ENCODE measurements around the gene PLEKHA8.
A peak's percentile ranks its signal among the peaks of the same experiment; 100 is the strongest.

Gene PLEKHA8

GRCh38 chr7:30140456-30140855 lies 112.2 kb downstream of the PLEKHA8 start:
- Histone ChIP-seq H3K9me3 (ENCODE audit: control insufficient read depth, low read length) (no peaks in the 10 kb centered on the region), H3K4me1 (ENCODE audit: control insufficient read depth, insufficient read depth, low read length) (peaks cover 31% of the 10 kb centered on the region), H3K9ac (ENCODE audit: low read length) (no peak overlapping the region), H3K36me3 (ENCODE audit: control insufficient read depth, insufficient read depth, low read length) (no peaks in the 10 kb centered on the region), H3K27me3 (ENCODE audit: control insufficient read depth, insufficient read depth, low read length) (no peaks in the 10 kb centered on the region), H3K4me3 (ENCODE audit: low read length) (no peak overlapping the region)

DNA sequence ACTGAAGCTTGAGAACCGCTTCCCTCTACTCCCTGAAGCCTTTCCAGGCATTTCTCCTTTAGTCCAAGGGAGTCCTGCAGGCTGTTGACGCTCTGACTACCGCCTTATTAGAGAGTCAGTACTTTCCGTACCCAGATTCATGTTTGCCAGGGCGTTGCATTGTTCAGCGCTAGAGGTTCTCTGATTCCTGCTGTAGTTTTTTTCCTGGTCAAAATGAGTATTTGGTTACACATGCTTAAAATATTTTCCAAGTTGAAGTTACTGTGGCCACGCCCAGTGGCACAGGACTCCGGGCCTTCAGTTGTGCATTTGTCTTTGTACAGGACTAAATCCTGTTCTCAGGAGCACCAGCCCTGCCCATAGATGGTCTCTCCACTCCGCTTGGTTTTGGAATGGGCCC lies 114.5 kb downstream of the PLEKHA8 start:
- Histone ChIP-seq H3K4me3 (ENCODE audit: low read length) (no peak overlapping the region), H3K9me3 (ENCODE audit: control insufficient read depth, low read length) (no peaks in the 10 kb centered on the region), H3K4me1 (ENCODE audit: control insufficient read depth, insufficient read depth, low read length) (peaks cover 25% of the 10 kb centered on the region), H3K27me3 (ENCODE audit: control insufficient read depth, insufficient read depth, low read length) (no peaks in the 10 kb centered on the region), H3K36me3 (ENCODE audit: control insufficient read depth, insufficient read depth, low read length) (no peaks in the 10 kb centered on the region), H3K9ac (ENCODE audit: low read length) (peak overlapping the region; percentile 16)

DNA sequence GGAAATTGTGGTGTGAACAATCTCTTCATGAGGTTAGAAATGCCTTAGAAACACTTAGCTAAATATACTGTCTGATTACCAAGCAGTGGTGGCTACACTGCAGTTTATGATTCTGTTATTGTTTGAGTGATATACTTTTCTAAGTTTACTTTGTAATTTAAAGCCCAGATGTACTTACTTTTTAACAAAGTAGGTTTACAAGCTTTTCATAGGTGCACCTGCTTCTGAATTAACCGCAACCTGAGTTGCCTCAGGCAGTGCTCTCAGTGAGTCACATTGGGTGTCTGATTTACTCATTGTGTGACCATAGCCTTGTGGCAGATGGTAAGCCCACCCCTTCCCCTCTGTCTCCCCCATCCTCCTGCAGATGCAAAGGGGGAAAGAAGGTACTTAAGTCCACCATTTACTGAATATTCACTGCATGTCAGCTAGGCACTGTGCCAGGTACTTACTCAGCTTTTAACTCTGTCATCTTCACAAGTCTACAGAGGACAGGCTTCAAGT lies 115.6 kb downstream of the PLEKHA8 start:
- H3K27me3 ChIP-seq (ENCODE audit: control insufficient read depth, insufficient read depth, low read length) = no peaks in the 10 kb centered on the region
- H3K4me3 ChIP-seq (ENCODE audit: low read length) = no peak overlapping the region
- no peaks in the 10 kb centered on the region for H3K9me3 ChIP-seq (ENCODE audit: control insufficient read depth, low read length)
- no peaks in the 10 kb centered on the region for H3K36me3 ChIP-seq (ENCODE audit: control insufficient read depth, insufficient read depth, low read length)
- H3K9ac ChIP-seq (ENCODE audit: low read length) = no peak overlapping the region
- peaks cover 25% of the 10 kb centered on the region for H3K4me1 ChIP-seq (ENCODE audit: control insufficient read depth, insufficient read depth, low read length)

- no peaks in the 10 kb centered on the region for H3K36me3 ChIP-seq (ENCODE audit: control insufficient read depth, insufficient read depth, low read length)
- H3K27me3 ChIP-seq (ENCODE audit: control insufficient read depth, insufficient read depth, low read length) = no peaks in the 10 kb centered on the region
- H3K9ac ChIP-seq (ENCODE audit: low read length) = no peak overlapping the region
- no peaks in the 10 kb centered on the region for H3K9me3 ChIP-seq (ENCODE audit: control insufficient read depth, low read length)
- H3K4me3 ChIP-seq (ENCODE audit: low read length) = no peak overlapping the region
- peaks cover 35% of the 10 kb centered on the region for H3K4me1 ChIP-seq (ENCODE audit: control insufficient read depth, insufficient read depth, low read length)
Measured at GRCh38 chr7:30144657-30145306, 116.6 kb downstream of the PLEKHA8 start.

DNA sequence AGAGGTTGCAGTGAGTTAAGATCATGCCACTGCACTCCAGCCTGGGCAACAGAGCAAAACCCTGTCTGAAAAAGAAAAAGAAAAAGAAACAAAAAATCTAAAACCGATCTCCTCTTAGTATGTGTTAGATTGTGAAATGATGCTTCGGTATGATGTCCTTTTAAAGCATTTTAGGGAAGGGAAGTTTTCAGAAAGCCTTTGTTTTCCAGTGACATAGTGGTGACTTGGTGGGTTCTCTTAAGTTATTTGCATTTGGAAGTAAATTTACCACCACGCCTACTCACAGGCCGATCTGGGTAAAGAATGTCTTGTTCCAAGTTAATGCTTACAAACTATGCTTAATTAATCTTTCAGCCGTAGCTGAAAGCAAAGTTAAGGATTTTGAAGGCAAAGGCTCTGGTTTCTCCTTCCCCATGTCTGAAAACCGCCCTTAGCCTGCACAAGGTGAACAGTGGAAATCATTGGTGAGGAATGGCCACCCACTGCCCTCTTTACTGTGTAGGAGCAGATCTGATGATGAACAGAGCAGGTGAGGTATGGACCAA lies 117.3 kb downstream of the PLEKHA8 start:
- Histone ChIP-seq H3K9me3 (ENCODE audit: control insufficient read depth, low read length) (no peaks in the 10 kb centered on the region), H3K36me3 (ENCODE audit: control insufficient read depth, insufficient read depth, low read length) (no peaks in the 10 kb centered on the region), H3K9ac (ENCODE audit: low read length) (no peak overlapping the region), H3K4me1 (ENCODE audit: control insufficient read depth, insufficient read depth, low read length) (peaks cover 35% of the 10 kb centered on the region), H3K27me3 (ENCODE audit: control insufficient read depth, insufficient read depth, low read length) (no peaks in the 10 kb centered on the region), H3K4me3 (ENCODE audit: low read length) (no peak overlapping the region)

DNA sequence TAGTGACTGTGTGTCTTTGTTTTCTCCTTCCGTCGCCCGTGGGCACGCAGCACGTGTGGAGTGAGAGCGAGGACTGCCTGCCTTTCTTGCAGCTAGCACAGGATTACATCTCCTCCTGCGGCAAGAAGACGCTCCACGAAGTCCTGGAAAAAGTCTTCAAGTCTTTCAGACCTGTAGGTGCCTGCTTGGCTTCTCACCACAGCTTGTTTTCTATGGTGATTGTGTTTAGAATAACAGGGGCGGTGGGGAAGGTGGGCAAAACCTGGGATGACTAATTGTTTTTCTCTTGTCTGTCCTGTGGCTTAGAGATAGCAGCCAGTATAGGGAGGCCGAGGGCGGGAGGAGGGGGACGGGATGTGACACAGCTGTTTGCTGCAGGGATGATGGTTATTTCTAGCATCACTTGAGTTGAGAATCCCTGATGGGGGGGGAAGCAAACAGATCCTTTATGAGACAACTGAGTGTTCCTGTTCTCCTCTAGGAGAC lies 118.0 kb downstream of the PLEKHA8 start:
- Histone ChIP-seq H3K9ac (ENCODE audit: low read length) (no peak overlapping the region), H3K4me1 (ENCODE audit: control insufficient read depth, insufficient read depth, low read length) (peaks cover 32% of the 10 kb centered on the region), H3K4me3 (ENCODE audit: low read length) (no peak overlapping the region), H3K9me3 (ENCODE audit: control insufficient read depth, low read length) (no peaks in the 10 kb centered on the region), H3K36me3 (ENCODE audit: control insufficient read depth, insufficient read depth, low read length) (no peaks in the 10 kb centered on the region), H3K27me3 (ENCODE audit: control insufficient read depth, insufficient read depth, low read length) (no peaks in the 10 kb centered on the region)

- no peaks in the 10 kb centered on the region for H3K36me3 ChIP-seq (ENCODE audit: control insufficient read depth, insufficient read depth, low read length)
- H3K4me3 ChIP-seq (ENCODE audit: low read length) = no peak overlapping the region
- peaks cover 23% of the 10 kb centered on the region for H3K4me1 ChIP-seq (ENCODE audit: control insufficient read depth, insufficient read depth, low read length)
- H3K9ac ChIP-seq (ENCODE audit: low read length) = no peak overlapping the region
- H3K9me3 ChIP-seq (ENCODE audit: control insufficient read depth, low read length) = no peaks in the 10 kb centered on the region
- no peaks in the 10 kb centered on the region for H3K27me3 ChIP-seq (ENCODE audit: control insufficient read depth, insufficient read depth, low read length)
Measured at GRCh38 chr7:30147223-30147622, 119.0 kb downstream of the PLEKHA8 start.

GRCh38 chr7:30147785-30148184 lies 119.6 kb downstream of the PLEKHA8 start:
- peaks cover 17% of the 10 kb centered on the region for H3K4me1 ChIP-seq (ENCODE audit: control insufficient read depth, insufficient read depth, low read length)
- no peaks in the 10 kb centered on the region for H3K36me3 ChIP-seq (ENCODE audit: control insufficient read depth, insufficient read depth, low read length)
- no peak overlapping the region for H3K4me3 ChIP-seq (ENCODE audit: low read length)
- no peak overlapping the region for H3K9ac ChIP-seq (ENCODE audit: low read length)
- H3K9me3 ChIP-seq (ENCODE audit: control insufficient read depth, low read length) = no peaks in the 10 kb centered on the region
- H3K27me3 ChIP-seq (ENCODE audit: control insufficient read depth, insufficient read depth, low read length) = no peaks in the 10 kb centered on the region

- H3K36me3 ChIP-seq (ENCODE audit: control insufficient read depth, insufficient read depth, low read length) = no peaks in the 10 kb centered on the region
- peak overlapping the region; percentile 38 for H3K9ac ChIP-seq (ENCODE audit: low read length)
- peaks cover 12% of the 10 kb centered on the region for H3K4me1 ChIP-seq (ENCODE audit: control insufficient read depth, insufficient read depth, low read length)
- H3K9me3 ChIP-seq (ENCODE audit: control insufficient read depth, low read length) = no peaks in the 10 kb centered on the region
- H3K27me3 ChIP-seq (ENCODE audit: control insufficient read depth, insufficient read depth, low read length) = no peaks in the 10 kb centered on the region
- H3K4me3 ChIP-seq (ENCODE audit: low read length) = no peak overlapping the region
Measured at GRCh38 chr7:30148426-30148825, 120.2 kb downstream of the PLEKHA8 start.

DNA sequence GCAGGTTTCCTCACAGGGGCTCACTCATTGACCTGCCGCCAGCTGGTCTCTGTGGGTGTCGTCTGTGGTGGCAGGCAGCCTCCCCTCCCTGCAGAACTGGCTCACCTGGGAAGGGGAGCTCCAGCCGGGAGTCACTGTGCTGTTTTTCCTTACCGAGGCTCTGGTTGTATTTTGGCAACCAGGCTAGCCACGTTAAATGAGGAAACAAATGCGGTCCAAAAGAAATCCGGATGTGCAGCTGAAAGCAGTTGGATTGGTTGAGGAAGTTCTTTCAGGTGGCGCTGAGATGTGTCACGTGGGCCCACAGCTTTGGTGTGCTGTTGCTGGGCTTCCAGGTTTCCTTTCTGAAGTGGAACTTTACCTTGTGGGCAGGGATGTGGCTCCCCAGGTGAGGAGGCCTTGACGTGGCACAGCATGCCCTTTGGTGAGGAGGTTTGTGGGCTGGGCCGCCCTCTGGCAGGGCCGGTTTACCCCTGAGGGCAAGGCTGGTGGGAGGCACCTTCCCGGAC lies 120.8 kb downstream of the PLEKHA8 start:
- no peaks in the 10 kb centered on the region for H3K27me3 ChIP-seq (ENCODE audit: control insufficient read depth, insufficient read depth, low read length)
- H3K36me3 ChIP-seq (ENCODE audit: control insufficient read depth, insufficient read depth, low read length) = no peaks in the 10 kb centered on the region
- H3K9me3 ChIP-seq (ENCODE audit: control insufficient read depth, low read length) = no peaks in the 10 kb centered on the region
- H3K4me3 ChIP-seq (ENCODE audit: low read length) = no peak overlapping the region
- H3K9ac ChIP-seq (ENCODE audit: low read length) = peak overlapping the region; percentile 25
- H3K4me1 ChIP-seq (ENCODE audit: control insufficient read depth, insufficient read depth, low read length) = peaks cover 12% of the 10 kb centered on the region

DNA sequence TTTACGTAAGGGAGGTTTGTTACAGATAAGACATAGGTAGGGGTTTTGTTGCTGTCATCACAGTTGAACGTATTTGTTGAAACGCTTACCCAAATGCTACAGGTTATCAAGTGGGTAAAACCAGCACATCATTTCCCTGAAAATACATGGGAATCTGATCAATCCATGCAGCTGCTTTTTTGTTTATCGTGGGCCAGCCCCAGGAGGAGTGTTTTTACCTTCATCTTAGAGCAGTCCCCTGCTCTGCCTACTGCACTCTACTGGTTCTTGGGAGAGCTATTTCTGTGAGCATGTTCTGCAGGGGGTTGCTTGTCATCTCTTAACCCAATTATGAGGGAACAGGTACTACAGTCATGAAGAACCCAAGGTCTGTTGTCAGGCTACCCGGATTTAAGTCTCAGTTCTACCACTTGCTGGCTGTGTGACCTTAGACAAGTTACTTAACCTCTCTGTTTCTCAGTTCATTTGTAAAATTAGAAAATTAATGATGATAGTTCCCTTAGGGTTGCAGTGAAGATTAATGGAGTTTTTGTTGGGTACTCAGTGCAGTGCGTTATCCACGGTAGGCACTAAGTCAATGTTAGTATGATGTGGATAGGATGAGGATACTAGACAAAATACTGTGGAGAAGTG lies 121.5 kb downstream of the PLEKHA8 start:
- Histone ChIP-seq H3K27me3 (ENCODE audit: control insufficient read depth, insufficient read depth, low read length) (no peaks in the 10 kb centered on the region), H3K9me3 (ENCODE audit: control insufficient read depth, low read length) (no peaks in the 10 kb centered on the region), H3K36me3 (ENCODE audit: control insufficient read depth, insufficient read depth, low read length) (no peaks in the 10 kb centered on the region), H3K9ac (ENCODE audit: low read length) (peak overlapping the region; percentile 25), H3K4me1 (ENCODE audit: control insufficient read depth, insufficient read depth, low read length) (peaks cover 12% of the 10 kb centered on the region), H3K4me3 (ENCODE audit: low read length) (no peak overlapping the region)

- Histone ChIP-seq H3K4me1 (ENCODE audit: control insufficient read depth, insufficient read depth, low read length) (peaks cover 12% of the 10 kb centered on the region), H3K9ac (ENCODE audit: low read length) (no peak overlapping the region), H3K36me3 (ENCODE audit: control insufficient read depth, insufficient read depth, low read length) (no peaks in the 10 kb centered on the region), H3K27me3 (ENCODE audit: control insufficient read depth, insufficient read depth, low read length) (no peaks in the 10 kb centered on the region), H3K9me3 (ENCODE audit: control insufficient read depth, low read length) (no peaks in the 10 kb centered on the region), H3K4me3 (ENCODE audit: low read length) (no peak overlapping the region)
Measured at GRCh38 chr7:30150711-30151110, 122.5 kb downstream of the PLEKHA8 start.
